Right lobe of liver (tissue), 4 donors: ENCODE data around the gene DNAH10.

ENCODE experiments used
- POLR2A ChIP-seq: fragments of 450-650 bp; IDR thresholded peaks from one replicate; pipeline ENCODE4 v1.6.1; 2017; ENCODE audit warnings: antibody characterized with exemption, mild to moderate bottlenecking
- TF ChIP-seq, protein P1 (sequence below), 4 donors: fragments of 200-600 bp in 3 of 4; fragments of 450-650 bp in 1 of 4; IDR thresholded peaks; one replicate each; pipeline versions ENCODE4 v1.5.1 to v1.8.0; 2016 to 2022; ENCODE audit warnings: antibody characterized with exemption in 4 of 4, mild to moderate bottlenecking in 2 of 4
- donor health status: DM: no; HTN: no; CAD: no.
- donor health status: DM: no; HTN: no; CAD: no.
- donor health status: DM: no; HTN: yes; CAD: no.

DNA sequence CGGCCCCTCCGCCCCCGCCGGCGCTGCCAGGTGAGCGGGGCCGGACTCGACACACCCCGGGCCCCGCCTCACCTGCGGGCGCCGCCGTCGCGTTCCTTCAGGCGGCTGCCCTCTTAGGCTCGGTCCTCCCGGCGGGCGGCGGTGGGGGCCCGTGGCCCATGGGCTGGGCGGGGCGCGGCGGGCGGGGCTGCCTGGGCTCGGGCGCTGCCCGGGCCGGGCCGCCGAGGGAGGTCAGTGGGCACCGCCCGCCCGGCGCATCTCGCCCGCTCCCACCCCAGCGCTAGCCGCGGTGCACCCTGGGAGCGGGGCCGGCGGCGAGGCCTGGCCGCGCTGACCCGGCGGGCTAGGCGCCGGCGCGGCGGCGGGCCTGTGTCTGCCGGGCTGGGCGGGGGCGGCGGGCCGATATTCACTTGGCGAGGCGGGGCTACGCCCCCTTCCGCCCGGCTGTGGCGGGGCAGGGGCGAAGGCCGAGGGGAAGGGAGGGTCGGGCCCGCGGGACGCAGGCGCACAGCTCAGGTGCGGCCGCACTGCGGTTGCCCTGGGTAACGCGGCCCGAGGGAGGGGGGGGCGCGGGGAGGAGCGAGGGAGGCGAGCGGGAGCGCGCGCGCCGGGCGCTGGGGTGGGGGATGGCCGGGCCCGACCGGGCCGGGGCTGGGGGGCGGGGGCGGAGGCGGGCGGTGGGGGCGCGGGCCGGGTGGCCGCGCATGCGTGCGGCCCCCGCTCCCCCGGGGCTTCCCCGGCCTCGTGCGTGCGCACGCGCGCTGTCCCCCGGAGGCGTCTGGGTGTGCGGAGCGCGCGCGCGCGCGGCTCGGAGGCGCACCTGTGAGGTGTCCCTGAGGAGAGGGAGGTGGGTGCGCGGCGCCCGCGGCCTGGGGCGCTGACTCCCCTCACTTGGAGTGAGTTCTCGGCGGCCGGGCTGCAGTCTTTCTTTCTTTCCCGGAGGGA is 210.6 kb downstream of the DNAH10 start, which contains the start of the genes CCDC92 and ZNF664:
- TF ChIP-seq, protein P1, sequence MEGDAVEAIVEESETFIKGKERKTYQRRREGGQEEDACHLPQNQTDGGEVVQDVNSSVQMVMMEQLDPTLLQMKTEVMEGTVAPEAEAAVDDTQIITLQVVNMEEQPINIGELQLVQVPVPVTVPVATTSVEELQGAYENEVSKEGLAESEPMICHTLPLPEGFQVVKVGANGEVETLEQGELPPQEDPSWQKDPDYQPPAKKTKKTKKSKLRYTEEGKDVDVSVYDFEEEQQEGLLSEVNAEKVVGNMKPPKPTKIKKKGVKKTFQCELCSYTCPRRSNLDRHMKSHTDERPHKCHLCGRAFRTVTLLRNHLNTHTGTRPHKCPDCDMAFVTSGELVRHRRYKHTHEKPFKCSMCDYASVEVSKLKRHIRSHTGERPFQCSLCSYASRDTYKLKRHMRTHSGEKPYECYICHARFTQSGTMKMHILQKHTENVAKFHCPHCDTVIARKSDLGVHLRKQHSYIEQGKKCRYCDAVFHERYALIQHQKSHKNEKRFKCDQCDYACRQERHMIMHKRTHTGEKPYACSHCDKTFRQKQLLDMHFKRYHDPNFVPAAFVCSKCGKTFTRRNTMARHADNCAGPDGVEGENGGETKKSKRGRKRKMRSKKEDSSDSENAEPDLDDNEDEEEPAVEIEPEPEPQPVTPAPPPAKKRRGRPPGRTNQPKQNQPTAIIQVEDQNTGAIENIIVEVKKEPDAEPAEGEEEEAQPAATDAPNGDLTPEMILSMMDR (IDR thresholded peaks at IDR 0.05) = peak in 2 of 4 donors; percentile 31 to 43
- TF ChIP-seq POLR2A = peak; percentile 81
